Mammary epithelial cell (primary cell): ENCODE measurements around the gene C10orf71.

ENCODE experiments used
- CTCF ChIP-seq, 2 donors: IDR thresholded peaks in 1 of 2; conservative IDR thresholded peaks in 1 of 2; 2 replicates each; pipeline ENCODE4 v1.5.1; 2011 to 2012; ENCODE audit warnings: inconsistent platforms in 2 of 2, low read length in 2 of 2, mild to moderate bottlenecking in 2 of 2, control low read depth in 1 of 2, low read depth in 1 of 2; ENCODE audit not compliant: insufficient read depth in 1 of 2; ENCODE audit errors: extremely low read depth in 1 of 2
- EZH2 ChIP-seq: IDR thresholded peaks from 2 replicates; pipeline ENCODE4 v1.6.1; 2012; ENCODE audit warnings: low read length, inconsistent platforms, borderline replicate concordance

GRCh38 chr10:49255883-49256282 is 43.1 kb upstream of the C10orf71 start:
- TF ChIP-seq CTCF (conservative IDR thresholded peaks at IDR 0.05 in 1 of 2, IDR thresholded peaks at IDR 0.05 in 1 of 2; ENCODE audit: extremely low read depth in 1 of 2, insufficient read depth in 1 of 2, low read depth in 1 of 2, low read length in 2 of 2) (no peak), EZH2 (no peak)
